Mammary epithelial cell (primary cell): ENCODE results near the gene CLDN17.

Source experiments
- EZH2 ChIP-seq: IDR thresholded peaks from 2 replicates; pipeline ENCODE4 v1.6.1; 2012; ENCODE audit warnings: low read length, inconsistent platforms, borderline replicate concordance
- TF ChIP-seq, protein P1 (sequence below), 2 donors: IDR thresholded peaks in 1 of 2; conservative IDR thresholded peaks in 1 of 2; 2 replicates each; pipeline ENCODE4 v1.5.1; 2011 to 2012; ENCODE audit warnings: inconsistent platforms in 2 of 2, low read length in 2 of 2, mild to moderate bottlenecking in 2 of 2, control low read depth in 1 of 2, low read depth in 1 of 2; ENCODE audit not compliant: insufficient read depth in 1 of 2; ENCODE audit errors: extremely low read depth in 1 of 2

DNA sequence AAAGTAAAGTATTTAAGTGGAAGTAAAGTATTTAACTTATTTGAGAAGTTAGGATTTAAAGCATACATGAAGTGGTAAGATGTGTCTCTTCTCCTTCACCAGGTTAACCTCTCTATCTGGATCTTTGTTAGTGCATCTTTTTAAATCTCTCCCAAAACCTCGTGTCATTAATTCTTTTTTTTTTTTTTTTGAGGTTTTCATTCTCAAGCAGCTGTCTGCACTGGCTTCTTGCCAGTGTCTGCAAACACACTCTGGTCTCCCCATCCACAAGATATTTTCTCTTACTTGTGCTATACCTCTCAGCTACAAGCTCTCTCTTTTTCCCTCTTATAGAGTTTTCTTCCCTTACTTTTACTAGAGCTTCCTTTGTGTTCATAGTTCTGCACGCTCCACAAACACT lies 49.0 kb downstream of the CLDN17 start:
- TF ChIP-seq, protein P1, sequence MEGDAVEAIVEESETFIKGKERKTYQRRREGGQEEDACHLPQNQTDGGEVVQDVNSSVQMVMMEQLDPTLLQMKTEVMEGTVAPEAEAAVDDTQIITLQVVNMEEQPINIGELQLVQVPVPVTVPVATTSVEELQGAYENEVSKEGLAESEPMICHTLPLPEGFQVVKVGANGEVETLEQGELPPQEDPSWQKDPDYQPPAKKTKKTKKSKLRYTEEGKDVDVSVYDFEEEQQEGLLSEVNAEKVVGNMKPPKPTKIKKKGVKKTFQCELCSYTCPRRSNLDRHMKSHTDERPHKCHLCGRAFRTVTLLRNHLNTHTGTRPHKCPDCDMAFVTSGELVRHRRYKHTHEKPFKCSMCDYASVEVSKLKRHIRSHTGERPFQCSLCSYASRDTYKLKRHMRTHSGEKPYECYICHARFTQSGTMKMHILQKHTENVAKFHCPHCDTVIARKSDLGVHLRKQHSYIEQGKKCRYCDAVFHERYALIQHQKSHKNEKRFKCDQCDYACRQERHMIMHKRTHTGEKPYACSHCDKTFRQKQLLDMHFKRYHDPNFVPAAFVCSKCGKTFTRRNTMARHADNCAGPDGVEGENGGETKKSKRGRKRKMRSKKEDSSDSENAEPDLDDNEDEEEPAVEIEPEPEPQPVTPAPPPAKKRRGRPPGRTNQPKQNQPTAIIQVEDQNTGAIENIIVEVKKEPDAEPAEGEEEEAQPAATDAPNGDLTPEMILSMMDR (conservative IDR thresholded peaks at IDR 0.05 in 1 of 2, IDR thresholded peaks at IDR 0.05 in 1 of 2; ENCODE audit: extremely low read depth in 1 of 2, insufficient read depth in 1 of 2, low read depth in 1 of 2, low read length in 2 of 2), result no peak
- TF ChIP-seq EZH2, result no peak
